ENCODE data around the gene ETNK2.

DNA sequence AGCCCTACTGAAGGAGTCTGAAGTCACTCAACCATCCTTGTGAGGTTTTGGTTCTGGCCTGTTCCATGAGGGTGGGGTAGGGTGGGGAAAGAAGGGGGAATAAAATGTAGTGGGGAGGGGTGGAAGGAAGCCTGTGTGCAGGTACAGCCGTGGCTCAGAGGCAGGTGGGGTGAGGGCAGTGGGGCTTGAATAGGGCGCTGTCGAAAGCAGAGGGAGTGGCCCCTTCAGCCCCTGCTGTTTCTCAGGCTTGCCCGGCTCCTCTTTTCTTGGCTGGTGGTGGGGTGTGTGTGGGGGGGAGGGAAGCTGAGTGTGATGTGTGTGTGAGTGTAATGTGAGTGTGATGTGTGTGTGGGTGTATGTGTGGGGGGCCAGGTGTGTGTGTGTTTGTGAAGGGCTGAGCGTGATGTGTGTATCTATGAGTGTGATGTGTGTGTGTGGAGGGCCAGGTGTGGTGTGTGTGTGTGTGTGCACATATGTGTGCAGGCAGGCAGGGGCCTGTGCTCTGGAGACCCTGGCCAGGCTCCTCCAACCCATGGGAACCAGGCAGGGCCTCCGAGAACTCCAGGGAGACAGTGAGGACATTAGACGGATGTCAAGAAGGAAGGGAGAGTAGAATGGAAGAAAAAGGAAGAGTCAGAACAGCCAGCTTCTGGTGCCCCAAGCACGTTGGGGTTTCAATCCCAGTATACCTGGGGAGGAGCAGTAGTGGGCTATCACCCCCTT is 69.9 kb downstream of the ETNK2 start:
- TF ChIP-seq, protein P1, sequence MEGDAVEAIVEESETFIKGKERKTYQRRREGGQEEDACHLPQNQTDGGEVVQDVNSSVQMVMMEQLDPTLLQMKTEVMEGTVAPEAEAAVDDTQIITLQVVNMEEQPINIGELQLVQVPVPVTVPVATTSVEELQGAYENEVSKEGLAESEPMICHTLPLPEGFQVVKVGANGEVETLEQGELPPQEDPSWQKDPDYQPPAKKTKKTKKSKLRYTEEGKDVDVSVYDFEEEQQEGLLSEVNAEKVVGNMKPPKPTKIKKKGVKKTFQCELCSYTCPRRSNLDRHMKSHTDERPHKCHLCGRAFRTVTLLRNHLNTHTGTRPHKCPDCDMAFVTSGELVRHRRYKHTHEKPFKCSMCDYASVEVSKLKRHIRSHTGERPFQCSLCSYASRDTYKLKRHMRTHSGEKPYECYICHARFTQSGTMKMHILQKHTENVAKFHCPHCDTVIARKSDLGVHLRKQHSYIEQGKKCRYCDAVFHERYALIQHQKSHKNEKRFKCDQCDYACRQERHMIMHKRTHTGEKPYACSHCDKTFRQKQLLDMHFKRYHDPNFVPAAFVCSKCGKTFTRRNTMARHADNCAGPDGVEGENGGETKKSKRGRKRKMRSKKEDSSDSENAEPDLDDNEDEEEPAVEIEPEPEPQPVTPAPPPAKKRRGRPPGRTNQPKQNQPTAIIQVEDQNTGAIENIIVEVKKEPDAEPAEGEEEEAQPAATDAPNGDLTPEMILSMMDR (IDR thresholded peaks at IDR 0.05), result no peak
- TF ChIP-seq POLR2A (IDR thresholded peaks at IDR 0.05), result no peak

Measured in uterus (tissue), 2 donors.